A673 (cell line): ENCODE data around the gene ZNF398. TPM values are rescaled to one million over a fixed set of nuclear protein-coding genes. Genes with fewer than 3 reads are reported as not detected.

Experiments used
- BruUV-seq: library from RNA; stranded (reverse); fragments of 400-500 nt; replicated peaks from 2 replicates; lab custom pipeline; 2021; lab: Mats Ljungman, UMichigan
- CTCF ChIA-PET: fragments of 300-600 bp; sonication (Branson Sonifier 250); formaldehyde crosslinking; loops from one replicate; lab custom pipeline; 2022; ENCODE audit warnings: antibody characterized with exemption; lab: Charles Lee
- POLR2A ChIA-PET: fragments of 300-600 bp; sonication (Branson Sonifier 250); formaldehyde crosslinking; loops from one replicate; lab custom pipeline; 2022; ENCODE audit warnings: antibody characterized with exemption; ENCODE audit not compliant: low non-redundant PET; lab: Charles Lee
- DNase-seq: peaks from one replicate; pipeline ENCODE4 v3.0.0-alpha.2; 2015; ENCODE audit warnings: low spot score
- H3K27ac ChIP-seq: fragments of 200-600 bp; sonication (generic); 2 replicates; pipeline ENCODE4 v1.5.1; 2016; ENCODE audit warnings: mixed run types, low read depth, mild to moderate bottlenecking, mixed read lengths, antibody characterized with exemption, low read length; ENCODE audit not compliant: poor library complexity, severe bottlenecking
- H3K27me3 ChIP-seq: fragments of 200-600 bp; sonication (generic); replicated peaks from 2 replicates; pipeline ENCODE4 v1.6.1; 2017; ENCODE audit warnings: mixed run types, low read depth, mild to moderate bottlenecking, mixed read lengths, antibody characterized with exemption, low read length; ENCODE audit not compliant: insufficient read depth, poor library complexity
- H3K36me3 ChIP-seq: fragments of 200-600 bp; sonication (generic); 2 replicates; pipeline ENCODE4 v1.6.1; 2016; ENCODE audit warnings: mixed run types, mild to moderate bottlenecking, mixed read lengths, antibody characterized with exemption, low read length; ENCODE audit not compliant: insufficient read depth, poor library complexity, severe bottlenecking
- H3K4me1 ChIP-seq: fragments of 200-600 bp; sonication (generic); 2 replicates; pipeline ENCODE4 v1.6.1; 2017; ENCODE audit warnings: mixed run types, mild to moderate bottlenecking, mixed read lengths, antibody characterized with exemption, low read length; ENCODE audit not compliant: insufficient read depth, poor library complexity, severe bottlenecking
- H3K4me3 ChIP-seq: fragments of 200-600 bp; sonication (generic); 2 replicates; pipeline ENCODE4 v1.5.1; 2016; ENCODE audit warnings: low read depth, mixed run types, mild to moderate bottlenecking, mixed read lengths, low read length; ENCODE audit not compliant: poor library complexity, severe bottlenecking
- H3K9me3 ChIP-seq: fragments of 200-600 bp; sonication (generic); 2 replicates; pipeline ENCODE4 v1.6.1; 2016; ENCODE audit warnings: mixed run types, low read depth, mild to moderate bottlenecking, mixed read lengths, antibody characterized with exemption, low read length; ENCODE audit not compliant: poor library complexity, severe bottlenecking
- EZH2 ChIP-seq: fragments of 200-600 bp; sonication (generic); IDR thresholded peaks from 2 replicates; pipeline ENCODE4 v1.6.1; 2017; ENCODE audit warnings: borderline replicate concordance, low read depth, mild to moderate bottlenecking, mixed read lengths, antibody characterized with exemption, low read length; ENCODE audit not compliant: poor library complexity, severe bottlenecking
- intact Hi-C: fragments of 100-400 bp; cut with micrococcal nuclease; formaldehyde crosslinking; loops from one replicate; pipeline ENCODE4 v1.10.0; 2022; ENCODE audit not compliant: unreplicated experiment
- total RNA-seq: library from RNA; stranded (reverse); gene quantifications from 2 replicates; pipeline ENCODE4 v1.2.3, GENCODE V29; 2021
- TF ChIP-seq, protein P1 (sequence below): fragments of 300-800, 200-600 bp; sonication (generic); conservative IDR thresholded peaks from 2 replicates; pipeline ENCODE4 v1.5.1; 2017; ENCODE audit warnings: low read depth, mild to moderate bottlenecking, antibody characterized with exemption, low read length, moderate library complexity, mixed read lengths

Gene ZNF398
- total RNA-seq, 1 experiment from 2014 or later: 22.3 TPM

DNA sequence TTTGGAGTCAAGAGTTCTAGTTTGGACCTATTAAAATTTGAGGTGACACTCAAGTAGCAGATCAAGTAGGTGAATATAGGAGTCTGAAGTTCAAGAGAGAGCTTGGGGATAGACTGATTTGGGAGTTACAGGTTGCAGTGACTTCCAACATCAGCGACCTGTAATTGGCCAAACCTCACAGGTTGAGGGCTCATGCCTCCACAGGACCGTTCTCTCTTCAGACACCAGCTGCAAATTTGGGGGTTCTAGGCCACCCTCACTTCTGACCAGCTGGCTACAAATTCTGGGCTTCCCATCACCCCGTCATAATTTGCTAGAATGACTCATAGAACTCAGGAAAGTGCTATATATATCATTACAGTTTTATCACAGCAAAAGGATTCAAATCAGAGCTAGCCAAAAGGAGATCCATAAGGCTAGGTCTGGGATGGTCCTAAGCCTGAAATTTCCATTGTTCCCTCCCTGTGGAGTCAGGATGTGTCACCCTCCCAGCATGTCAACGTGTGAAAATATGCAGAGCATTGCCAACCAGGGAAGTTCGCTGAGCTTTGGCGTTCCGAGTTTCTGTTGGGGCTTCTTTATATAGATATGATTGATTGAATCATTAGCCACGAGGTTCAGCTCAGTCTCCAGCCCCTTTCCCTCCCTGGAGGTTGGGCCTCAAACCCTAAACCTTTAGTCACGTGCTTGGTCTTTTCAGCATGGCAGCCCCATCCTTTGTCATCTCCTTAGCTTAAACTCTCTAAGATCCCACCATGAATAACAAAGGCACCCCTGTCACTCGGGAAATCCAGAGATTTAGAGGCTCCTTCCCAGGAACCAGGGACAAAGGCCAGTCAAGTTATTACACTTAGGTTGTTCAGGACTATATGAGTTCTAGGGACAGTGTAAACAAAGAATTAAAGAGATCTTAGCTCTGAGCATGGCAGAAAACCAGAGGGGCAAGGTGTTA, 71.5 kb downstream of the ZNF398 start:
- intact Hi-C loops: no loop called here
- CTCF ChIA-PET: no interaction called here
- no TSS peak for BruUV-seq
- H3K9me3 ChIP-seq: no peaks in the 10 kb centered on the region
- POLR2A ChIA-PET: no interaction called here
- no peak overlapping the region for H3K27ac ChIP-seq
- no peaks in the 10 kb centered on the region for H3K27me3 ChIP-seq
- TF ChIP-seq, protein P1, sequence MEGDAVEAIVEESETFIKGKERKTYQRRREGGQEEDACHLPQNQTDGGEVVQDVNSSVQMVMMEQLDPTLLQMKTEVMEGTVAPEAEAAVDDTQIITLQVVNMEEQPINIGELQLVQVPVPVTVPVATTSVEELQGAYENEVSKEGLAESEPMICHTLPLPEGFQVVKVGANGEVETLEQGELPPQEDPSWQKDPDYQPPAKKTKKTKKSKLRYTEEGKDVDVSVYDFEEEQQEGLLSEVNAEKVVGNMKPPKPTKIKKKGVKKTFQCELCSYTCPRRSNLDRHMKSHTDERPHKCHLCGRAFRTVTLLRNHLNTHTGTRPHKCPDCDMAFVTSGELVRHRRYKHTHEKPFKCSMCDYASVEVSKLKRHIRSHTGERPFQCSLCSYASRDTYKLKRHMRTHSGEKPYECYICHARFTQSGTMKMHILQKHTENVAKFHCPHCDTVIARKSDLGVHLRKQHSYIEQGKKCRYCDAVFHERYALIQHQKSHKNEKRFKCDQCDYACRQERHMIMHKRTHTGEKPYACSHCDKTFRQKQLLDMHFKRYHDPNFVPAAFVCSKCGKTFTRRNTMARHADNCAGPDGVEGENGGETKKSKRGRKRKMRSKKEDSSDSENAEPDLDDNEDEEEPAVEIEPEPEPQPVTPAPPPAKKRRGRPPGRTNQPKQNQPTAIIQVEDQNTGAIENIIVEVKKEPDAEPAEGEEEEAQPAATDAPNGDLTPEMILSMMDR: no peak
- TF ChIP-seq EZH2: no peak
- no peaks in the 10 kb centered on the region for H3K4me1 ChIP-seq
- H3K4me3 ChIP-seq: no peak overlapping the region
- DNase-seq: no peak
- peaks cover 34% of the 10 kb centered on the region for H3K36me3 ChIP-seq

DNA sequence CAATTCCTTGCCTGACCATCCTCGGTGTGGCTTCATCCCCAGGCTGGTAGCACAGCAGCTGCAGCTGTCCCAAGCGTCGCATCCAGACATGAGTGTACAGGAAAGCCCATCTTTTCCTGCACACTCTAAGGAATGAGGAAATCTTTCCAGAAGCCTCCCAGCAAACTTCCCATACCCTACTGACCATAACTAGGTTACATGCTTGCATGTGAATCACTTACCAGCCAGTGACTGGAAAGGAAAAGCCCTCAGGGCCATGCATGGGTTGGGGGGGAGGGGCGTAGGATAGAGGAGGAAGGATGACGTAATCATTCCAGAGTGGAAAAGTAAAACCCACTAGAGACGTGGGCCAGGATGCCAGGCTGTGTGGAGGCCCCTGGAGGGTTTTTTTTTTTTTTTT, 73.3 kb downstream of the ZNF398 start:
- no peak overlapping the region for H3K27ac ChIP-seq
- no TSS peak for BruUV-seq
- peaks cover 16% of the 10 kb centered on the region for H3K36me3 ChIP-seq
- H3K4me3 ChIP-seq: no peak overlapping the region
- H3K27me3 ChIP-seq: no peaks in the 10 kb centered on the region
- DNase-seq: no peak
- POLR2A ChIA-PET: no interaction called here
- no peak for TF ChIP-seq EZH2
- TF ChIP-seq, protein P1: no peak
- H3K9me3 ChIP-seq: no peaks in the 10 kb centered on the region
- no peaks in the 10 kb centered on the region for H3K4me1 ChIP-seq
- CTCF ChIA-PET: no interaction called here
- intact Hi-C loops: no loop called here

DNA sequence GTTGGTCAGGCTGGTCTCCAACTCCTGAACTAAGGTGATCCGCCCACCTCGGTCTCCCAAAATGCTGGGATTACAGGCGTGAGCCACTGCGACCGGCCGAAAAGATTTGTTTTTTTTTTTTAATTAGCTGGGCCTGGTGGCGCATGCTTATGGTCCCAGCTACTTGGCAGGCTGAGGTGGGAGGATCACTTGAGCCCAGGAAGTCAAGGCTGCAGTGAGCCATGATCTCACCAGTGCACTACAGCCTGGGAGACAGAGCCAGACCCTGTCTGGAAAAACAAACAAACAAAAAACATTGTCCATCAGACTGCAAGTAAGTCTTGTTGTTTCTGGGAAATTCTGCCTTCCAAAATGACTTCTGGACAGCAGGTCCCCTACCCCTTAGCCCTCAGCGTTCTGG, 75.9 kb downstream of the ZNF398 start:
- H3K27me3 ChIP-seq: no peaks in the 10 kb centered on the region
- no peaks in the 10 kb centered on the region for H3K4me1 ChIP-seq
- POLR2A ChIA-PET: no interaction called here
- H3K27ac ChIP-seq: no peak overlapping the region
- no peak for DNase-seq
- H3K9me3 ChIP-seq: no peaks in the 10 kb centered on the region
- TF ChIP-seq EZH2: no peak
- TF ChIP-seq, protein P1: no peak
- peaks cover 5% of the 10 kb centered on the region for H3K36me3 ChIP-seq
- intact Hi-C loops: no loop called here
- no TSS peak for BruUV-seq
- CTCF ChIA-PET: no interaction called here
- H3K4me3 ChIP-seq: no peak overlapping the region
